Naive thymus-derived CD8-positive, alpha-beta T cell (primary cell): Measurements from ENCODE around the gene ATXN1. TPM values are rescaled to one million over a fixed set of nuclear protein-coding genes. Genes with fewer than 3 reads are reported as not detected.
A peak's percentile ranks its signal among the peaks of the same experiment; 100 is the strongest.

Source experiments
- ATAC-seq, 2 donors: fragments of 150-1000 bp; cut with Tn5 transposase in 1 of 2; sonication (Bioruptor Pico), chemical (Tn5 transposase) in 1 of 2; 1 replicate in 1 of 2; 2 replicates in 1 of 2; pipeline ENCODE4 v1.10.0; 2021; ENCODE audit warnings: mild to moderate bottlenecking in 2 of 2, moderate library complexity in 2 of 2
- POLR2A ChIA-PET: fragments of 350-600 bp; sonication (Branson Sonifier 250); formaldehyde crosslinking; loops from one replicate; lab custom pipeline; 2021; ENCODE audit warnings: antibody characterized with exemption; lab: Charles Lee
- DNase-seq, 10 donors: peaks; one replicate each; pipeline versions ENCODE4 v3.0.0 to v3.0.0-alpha.2; 2020 to 2022
- H3K27ac Mint-ChIP-seq, 10 donors: one replicate each; pipeline ENCODE4 v1.8.0; 2020 to 2022; ENCODE audit warnings: mild to moderate bottlenecking in 10 of 10, mixed read lengths in 10 of 10, moderate library complexity in 4 of 10, inconsistent platforms in 1 of 10
- H3K27me3 Mint-ChIP-seq, 5 donors: one replicate each; pipeline ENCODE4 v1.8.0; 2021 to 2022; ENCODE audit warnings: mixed read lengths in 5 of 5
- H3K36me3 Mint-ChIP-seq, 3 donors: one replicate each; pipeline ENCODE4 v1.8.0; 2020 to 2022; ENCODE audit warnings: mixed read lengths in 3 of 3, mild to moderate bottlenecking in 2 of 3, inconsistent platforms in 1 of 3
- H3K4me1 Mint-ChIP-seq, 4 donors: one replicate each; pipeline ENCODE4 v1.8.0; 2021 to 2022; ENCODE audit warnings: mixed read lengths in 4 of 4
- H3K4me3 Mint-ChIP-seq, 10 donors: one replicate each; pipeline ENCODE4 v1.8.0; 2020 to 2022; ENCODE audit warnings: mild to moderate bottlenecking in 10 of 10, mixed read lengths in 10 of 10, moderate library complexity in 6 of 10, inconsistent platforms in 1 of 10
- H3K9me3 Mint-ChIP-seq, 9 donors: one replicate each; pipeline ENCODE4 v1.8.0; 2020 to 2022; ENCODE audit warnings: mixed read lengths in 9 of 9, mild to moderate bottlenecking in 3 of 9, inconsistent platforms in 1 of 9, moderate library complexity in 1 of 9
- polyA plus RNA-seq, 3 donors: library from polyadenylated mRNA; unstranded; fragments of 300-500 nt; fragmentation: Illumina TruSeq; gene quantifications; one replicate each; pipeline ENCODE4 v1.2.3, GENCODE V29; 2021
- total RNA-seq, 8 experiments: library from RNA in 2 of 8; stranded (reverse) in 2 of 8; gene quantifications; one replicate each; pipeline ENCODE4 v1.2.3 and lab custom pipeline; 2021 to 2026

The ATXN1 gene
- total and polyA plus RNA-seq, 5 experiments from 2014 or later: 2.7 to 42.3 (median 8.2) TPM

- DNase-seq: peak in 3 of 10 donors; percentile 29 to 39 (median 37)
- peak; percentile 80 to 86 for ATAC-seq
- Mint-ChIP-seq H3K27me3 (no peaks in the 10 kb centered on the region), H3K4me1 (peaks cover 4 to 27% (median 21%) of the 10 kb centered on the region in 4 donors), H3K9me3 (peaks cover 0 to 6% (median 0%) of the 10 kb centered on the region in 9 donors), H3K36me3 (peaks cover 4 to 8% (median 4%) of the 10 kb centered on the region in 3 donors), H3K4me3 (peak overlapping the region in 9 of 10 donors; percentile 16 to 58 (median 27)), H3K27ac (peak overlapping the region in 4 of 10 donors; percentile 19 to 84 (median 50))
- POLR2A ChIA-PET: interaction anchor here (2.2 kb wide), 1 partner anchor 20 kb away, joined by 6 read pairs; no protein-coding TSS in a partner anchor
These were observed 257.3 kb downstream of the ATXN1 start for GRCh38 chr6:16503970-16504415.

DNA sequence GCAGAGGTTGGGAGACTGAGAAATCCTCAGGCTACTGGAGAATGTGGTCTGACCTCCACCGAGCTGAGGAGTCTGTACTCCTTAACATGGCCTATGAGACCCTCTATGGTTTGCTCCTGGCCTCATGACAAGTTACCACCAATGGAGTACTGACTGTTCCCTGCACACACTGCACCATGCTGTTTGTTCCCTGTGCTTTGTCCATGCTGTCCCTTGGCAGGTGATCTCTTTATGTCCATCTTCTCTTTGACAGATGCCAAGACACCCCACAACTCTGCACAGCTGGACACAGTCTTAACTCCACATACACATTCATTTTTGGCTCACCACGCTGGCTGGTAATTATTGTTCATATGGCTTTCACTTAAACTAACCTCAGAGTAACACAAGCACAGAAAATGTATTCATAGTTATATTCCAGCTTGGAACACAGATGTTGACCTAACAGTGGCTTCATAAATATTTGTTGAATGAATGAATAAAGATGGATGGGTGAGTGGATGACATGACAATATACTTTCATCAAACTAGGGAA is 258.0 kb downstream of the ATXN1 start:
- Mint-ChIP-seq H3K27ac (peak overlapping the region in 3 of 10 donors; percentile 15 to 60 (median 48)), H3K4me3 (peak overlapping the region in 1 of 10 donors; percentile 0), H3K9me3 (peaks cover 0 to 6% (median 0%) of the 10 kb centered on the region in 9 donors), H3K4me1 (peaks cover 4 to 27% (median 21%) of the 10 kb centered on the region in 4 donors), H3K36me3 (peaks cover 4 to 11% (median 4%) of the 10 kb centered on the region in 3 donors), H3K27me3 (no peaks in the 10 kb centered on the region)
- POLR2A ChIA-PET: no interaction called here
- DNase-seq (no peak), ATAC-seq (no peak)

DNA sequence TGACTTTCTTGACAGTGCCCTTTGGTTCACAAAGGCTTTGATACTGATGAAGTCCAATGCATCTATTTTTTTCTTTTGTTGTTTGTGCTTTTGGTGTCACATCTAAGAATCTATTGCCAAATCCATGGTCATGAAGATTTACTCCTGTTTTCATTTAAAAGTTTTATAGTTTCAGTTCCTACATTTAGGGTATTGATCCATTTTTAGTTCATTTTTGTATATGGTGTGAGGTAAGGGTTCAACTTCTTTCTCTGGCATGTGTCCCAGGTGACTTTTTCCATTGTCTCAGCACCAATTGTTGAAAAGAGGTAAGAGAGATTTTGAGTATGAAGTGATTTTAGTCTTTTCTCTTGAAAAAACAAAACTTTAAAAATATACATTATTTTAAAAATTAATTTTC is 262.3 kb downstream of the ATXN1 start:
- POLR2A ChIA-PET: interaction anchor here (0.9 kb wide), 1 partner anchor 14 kb away, joined by 3 read pairs; no protein-coding TSS in a partner anchor
- H3K27me3 Mint-ChIP-seq: peaks cover 0 to 1% (median 0%) of the 10 kb centered on the region in 5 donors
- peaks cover 0 to 6% (median 0%) of the 10 kb centered on the region in 9 donors for H3K9me3 Mint-ChIP-seq
- H3K4me1 Mint-ChIP-seq: peaks cover 10 to 29% (median 23%) of the 10 kb centered on the region in 4 donors
- H3K27ac Mint-ChIP-seq: no peak overlapping the region
- peaks cover 4 to 11% (median 4%) of the 10 kb centered on the region in 3 donors for H3K36me3 Mint-ChIP-seq
- DNase-seq (no peak), ATAC-seq (no peak)
- no peak overlapping the region for H3K4me3 Mint-ChIP-seq

DNA sequence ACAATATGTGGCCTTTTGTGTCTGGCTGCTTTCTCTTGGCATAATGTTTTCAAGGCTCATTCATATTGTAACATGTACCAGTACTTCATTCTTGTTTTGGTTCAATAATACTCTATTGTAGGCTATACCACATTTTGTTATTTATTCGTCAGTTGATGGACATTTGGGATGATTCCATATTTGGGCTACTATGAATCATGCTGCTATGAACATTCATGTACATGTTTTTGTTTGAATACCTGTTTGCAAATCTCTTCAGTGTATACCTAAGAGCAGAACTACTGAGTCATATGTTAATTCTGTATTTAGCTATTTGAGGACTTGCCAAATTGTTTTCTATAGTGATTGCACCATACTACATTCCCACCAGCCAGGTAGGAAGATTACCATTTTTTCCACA is 263.0 kb downstream of the ATXN1 start:
- DNase-seq (no peak), ATAC-seq (no peak)
- POLR2A ChIA-PET: no interaction called here
- no peak overlapping the region for H3K4me3 Mint-ChIP-seq
- no peak overlapping the region for H3K27ac Mint-ChIP-seq
- H3K9me3 Mint-ChIP-seq: peaks cover 0 to 6% (median 0%) of the 10 kb centered on the region in 9 donors
- peaks cover 4 to 11% (median 4%) of the 10 kb centered on the region in 3 donors for H3K36me3 Mint-ChIP-seq
- H3K27me3 Mint-ChIP-seq: peaks cover 0 to 1% (median 0%) of the 10 kb centered on the region in 5 donors
- peaks cover 15 to 30% (median 20%) of the 10 kb centered on the region in 4 donors for H3K4me1 Mint-ChIP-seq

DNA sequence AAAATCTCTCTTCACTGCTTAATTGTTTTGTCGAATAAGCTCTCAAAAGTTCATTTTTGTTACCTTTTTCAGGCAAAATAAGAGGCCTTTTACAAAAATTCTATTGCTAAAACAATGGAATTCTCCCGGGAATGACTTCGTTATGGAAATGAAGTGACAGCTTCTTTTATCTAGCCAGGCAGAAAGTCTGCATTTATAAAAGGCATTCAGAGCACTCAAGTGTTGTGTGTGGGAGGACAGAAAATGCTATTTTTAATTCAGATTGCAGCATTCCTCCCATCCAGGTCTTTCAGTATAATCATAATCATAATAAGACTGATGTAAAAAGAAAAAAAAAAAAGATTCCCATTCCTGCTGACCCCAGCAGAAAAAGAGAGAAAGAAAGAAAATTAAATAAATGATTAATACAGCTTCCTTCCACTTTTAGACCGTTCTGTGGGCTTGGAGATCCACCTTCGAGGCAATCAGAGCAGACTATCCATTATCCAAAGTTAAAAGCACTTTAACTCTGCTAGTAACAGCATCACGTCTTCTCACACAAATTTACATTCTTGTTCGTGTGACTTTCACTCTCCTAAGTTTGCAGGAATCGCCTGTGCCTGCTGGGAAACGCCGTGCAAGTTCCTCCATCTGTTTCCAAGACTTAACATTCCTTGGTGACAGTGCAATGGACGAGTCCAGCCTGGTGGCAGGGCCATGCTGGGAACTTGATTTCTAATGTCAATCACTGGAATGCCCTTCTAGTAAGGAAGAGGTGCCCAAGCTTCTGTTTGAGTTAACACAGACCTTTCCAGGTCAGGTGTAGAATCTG is 264.1 kb downstream of the ATXN1 start:
- Mint-ChIP-seq H3K36me3 (peaks cover 4 to 11% (median 4%) of the 10 kb centered on the region in 3 donors), H3K4me3 (no peak overlapping the region), H3K4me1 (peaks cover 18 to 34% (median 23%) of the 10 kb centered on the region in 4 donors), H3K27ac (no peak overlapping the region), H3K27me3 (peaks cover 0 to 1% (median 0%) of the 10 kb centered on the region in 5 donors), H3K9me3 (peaks cover 0 to 6% (median 0%) of the 10 kb centered on the region in 9 donors)
- POLR2A ChIA-PET: no interaction called here
- DNase-seq (no peak), ATAC-seq (no peak)

- H3K36me3 Mint-ChIP-seq: peaks cover 2 to 11% (median 4%) of the 10 kb centered on the region in 3 donors
- H3K4me1 Mint-ChIP-seq: peaks cover 18 to 37% (median 24%) of the 10 kb centered on the region in 4 donors
- H3K9me3 Mint-ChIP-seq: peaks cover 0 to 6% (median 0%) of the 10 kb centered on the region in 9 donors
- POLR2A ChIA-PET: interaction anchor here (0.7 kb wide), 2 partner anchors 22 to 266 kb away, joined by 3 to 4 read pairs; no protein-coding TSS in a partner anchor
- ATAC-seq (peak; percentile 65 to 68), DNase-seq (peak in 2 of 10 donors; percentile 2 to 28)
- H3K27me3 Mint-ChIP-seq: peaks cover 0 to 1% (median 0%) of the 10 kb centered on the region in 5 donors
- no peak overlapping the region for H3K4me3 Mint-ChIP-seq
- peak overlapping the region in 2 of 10 donors; percentile 27 to 50 for H3K27ac Mint-ChIP-seq
These were observed 265.1 kb downstream of the ATXN1 start for GRCh38 chr6:16496210-16496609.

GRCh38 chr6:16494793-16495192 is 266.5 kb downstream of the ATXN1 start:
- peaks cover 2 to 8% (median 4%) of the 10 kb centered on the region in 3 donors for H3K36me3 Mint-ChIP-seq
- H3K27me3 Mint-ChIP-seq: peaks cover 0 to 1% (median 0%) of the 10 kb centered on the region in 5 donors
- H3K9me3 Mint-ChIP-seq: peaks cover 0 to 6% (median 0%) of the 10 kb centered on the region in 9 donors
- H3K27ac Mint-ChIP-seq: peak overlapping the region in 2 of 10 donors; percentile 16 to 18
- DNase-seq: no peak
- POLR2A ChIA-PET: no interaction called here
- no peak overlapping the region for H3K4me3 Mint-ChIP-seq
- no peak for ATAC-seq
- H3K4me1 Mint-ChIP-seq: peaks cover 21 to 45% (median 30%) of the 10 kb centered on the region in 4 donors

DNA sequence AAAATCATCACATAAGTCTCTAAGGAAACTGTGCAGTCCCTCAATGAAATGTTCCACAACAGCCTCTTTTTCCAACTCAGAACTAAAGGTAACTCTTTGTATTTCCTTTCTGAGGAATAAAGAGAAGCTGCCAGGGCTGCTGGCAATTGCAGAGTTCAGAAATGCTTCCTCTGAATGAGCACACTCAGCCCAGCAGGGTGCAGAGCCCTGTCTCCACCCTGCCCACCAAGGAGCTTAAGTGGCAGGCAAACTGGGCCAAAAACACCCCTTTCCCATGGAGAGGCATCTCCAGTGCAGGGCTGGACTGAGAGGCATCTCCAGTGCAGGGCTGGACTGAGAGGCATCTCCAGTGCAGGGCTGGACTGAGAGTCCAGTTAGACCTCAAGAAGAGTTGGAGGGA is 267.5 kb downstream of the ATXN1 start:
- H3K36me3 Mint-ChIP-seq: peaks cover 0 to under 1% (median 0%) of the 10 kb centered on the region in 3 donors
- DNase-seq (no peak), ATAC-seq (peak in 1 of 2 donors; percentile 36)
- POLR2A ChIA-PET: no interaction called here
- H3K4me3 Mint-ChIP-seq: no peak overlapping the region
- peaks cover 0 to under 1% (median 0%) of the 10 kb centered on the region in 9 donors for H3K9me3 Mint-ChIP-seq
- peak overlapping the region in 1 of 10 donors; percentile 17 for H3K27ac Mint-ChIP-seq
- H3K4me1 Mint-ChIP-seq: peaks cover 29 to 54% (median 39%) of the 10 kb centered on the region in 4 donors
- peaks cover 0 to 1% (median 0%) of the 10 kb centered on the region in 5 donors for H3K27me3 Mint-ChIP-seq

- Mint-ChIP-seq H3K4me1 (peaks cover 36 to 61% (median 45%) of the 10 kb centered on the region in 4 donors), H3K36me3 (no peaks in the 10 kb centered on the region)
- POLR2A ChIA-PET: interaction anchor here (1.0 kb wide), 1 partner anchor 9 kb away, joined by 4 read pairs; no protein-coding TSS in a partner anchor
These were observed 268.1 kb downstream of the ATXN1 start for GRCh38 chr6:16493112-16493511.

GRCh38 chr6:16491666-16492313 is 269.5 kb downstream of the ATXN1 start:
- Mint-ChIP-seq H3K36me3 (no peaks in the 10 kb centered on the region), H3K9me3 (no peaks in the 10 kb centered on the region), H3K4me1 (peaks cover 40 to 75% (median 58%) of the 10 kb centered on the region in 4 donors), H3K27me3 (no peaks in the 10 kb centered on the region), H3K27ac (peak overlapping the region in 2 of 10 donors; percentile 38 to 48), H3K4me3 (no peak overlapping the region)
- no peak for DNase-seq
- no peak for ATAC-seq
- POLR2A ChIA-PET: no interaction called here

More at GRCh38 chr6:16493112-16493511, 268.1 kb downstream of the ATXN1 start:
- H3K9me3 Mint-ChIP-seq: no peaks in the 10 kb centered on the region
- H3K4me3 Mint-ChIP-seq: no peak overlapping the region
- peak overlapping the region in 2 of 10 donors; percentile 2 to 28 for H3K27ac Mint-ChIP-seq
- peaks cover 0 to 1% (median 0%) of the 10 kb centered on the region in 5 donors for H3K27me3 Mint-ChIP-seq
- DNase-seq (no peak), ATAC-seq (no peak)

GRCh38 chr6:16490616-16491015 is 270.6 kb downstream of the ATXN1 start:
- H3K4me1 Mint-ChIP-seq: peaks cover 39 to 78% (median 61%) of the 10 kb centered on the region in 4 donors
- H3K27ac Mint-ChIP-seq: peak overlapping the region in 5 of 10 donors; percentile 7 to 64 (median 37)
- ATAC-seq (no peak), DNase-seq (no peak)
- POLR2A ChIA-PET: interaction anchor here (0.7 kb wide), 1 partner anchor 18 kb away, joined by 3 read pairs; no protein-coding TSS in a partner anchor
- no peaks in the 10 kb centered on the region for H3K27me3 Mint-ChIP-seq
- no peak overlapping the region for H3K4me3 Mint-ChIP-seq
- H3K36me3 Mint-ChIP-seq: no peaks in the 10 kb centered on the region
- no peaks in the 10 kb centered on the region for H3K9me3 Mint-ChIP-seq
